Loucy (cell line): ENCODE data around the gene L3HYPDH.

Experiments
- H2AFZ ChIP-seq: fragments of 200-600 bp; sonication (generic); 2 replicates; pipeline ENCODE4 v1.6.0; 2016; ENCODE audit warnings: antibody characterized with exemption, mild to moderate bottlenecking, low read length, moderate library complexity
- H3F3A ChIP-seq: fragments of 200-600 bp; 2 replicates; pipeline ENCODE4 v1.6.0; 2016; ENCODE audit warnings: antibody characterized with exemption, low read depth, mild to moderate bottlenecking
- H3K27me3 ChIP-seq: fragments of 200-600 bp; sonication (generic); 2 replicates; pipeline ENCODE4 v1.6.1; 2014; ENCODE audit warnings: low read length, mild to moderate bottlenecking; ENCODE audit not compliant: insufficient read depth, poor library complexity, severe bottlenecking
- H3K36me3 ChIP-seq: fragments of 200-600 bp; sonication (generic); 2 replicates; pipeline ENCODE4 v1.6.1; 2016; ENCODE audit warnings: low read length; ENCODE audit not compliant: insufficient read depth
- H3K4me1 ChIP-seq: fragments of 200-600 bp; sonication (generic); 2 replicates; pipeline ENCODE4 v1.5.1; 2014; ENCODE audit warnings: low read length, mild to moderate bottlenecking; ENCODE audit not compliant: insufficient read depth, poor library complexity, severe bottlenecking
- H3K4me2 ChIP-seq: fragments of 200-600 bp; sonication (generic); 2 replicates; pipeline ENCODE4 v1.6.0; 2014; ENCODE audit warnings: antibody characterized with exemption, low read length, low read depth, mild to moderate bottlenecking; ENCODE audit not compliant: poor library complexity, severe bottlenecking
- H3K4me3 ChIP-seq: fragments of 200-600 bp; sonication (generic); 2 replicates; pipeline ENCODE4 v1.5.1; 2014; ENCODE audit warnings: low read length, mild to moderate bottlenecking, mixed read lengths; ENCODE audit not compliant: poor library complexity, severe bottlenecking
- H3K79me2 ChIP-seq: fragments of 200-600 bp; sonication (generic); 2 replicates; pipeline ENCODE4 v1.6.1; 2014; ENCODE audit warnings: low read length; ENCODE audit not compliant: insufficient read depth
- H3K9ac ChIP-seq: fragments of 200-600 bp; sonication (generic); 2 replicates; pipeline ENCODE4 v1.6.0; 2014; ENCODE audit warnings: mild to moderate bottlenecking, low read depth, low read length, moderate library complexity; ENCODE audit not compliant: poor library complexity, severe bottlenecking
- H3K9me2 ChIP-seq: fragments of 200-600 bp; sonication (generic); replicated peaks from 2 replicates; pipeline ENCODE4 v1.6.1; 2016; ENCODE audit warnings: low read depth, low read length, mixed read lengths
- H3K9me3 ChIP-seq: fragments of 200-600 bp; sonication (generic); 2 replicates; pipeline ENCODE4 v1.6.1; 2014; ENCODE audit warnings: mild to moderate bottlenecking, antibody characterized with exemption, low read length, low read depth; ENCODE audit not compliant: insufficient read depth
- H4K20me1 ChIP-seq: fragments of 200-600 bp; sonication (generic); 2 replicates; pipeline ENCODE4 v1.6.0; 2014; ENCODE audit warnings: antibody characterized with exemption, low read length, mild to moderate bottlenecking; ENCODE audit not compliant: insufficient read depth, poor library complexity, severe bottlenecking
- EZH2phosphoT487 ChIP-seq: fragments of 200-600 bp; IDR thresholded peaks from 2 replicates; pipeline ENCODE4 v1.6.1; 2018; ENCODE audit warnings: antibody characterized with exemption, mild to moderate bottlenecking, moderate library complexity, borderline replicate concordance
- TF ChIP-seq, protein P1 (sequence below): fragments of 200-600 bp; sonication (generic); conservative IDR thresholded peaks from 2 replicates; pipeline ENCODE4 v1.5.1; 2014; ENCODE audit warnings: mild to moderate bottlenecking, antibody characterized with exemption, low read length

Gene L3HYPDH

DNA sequence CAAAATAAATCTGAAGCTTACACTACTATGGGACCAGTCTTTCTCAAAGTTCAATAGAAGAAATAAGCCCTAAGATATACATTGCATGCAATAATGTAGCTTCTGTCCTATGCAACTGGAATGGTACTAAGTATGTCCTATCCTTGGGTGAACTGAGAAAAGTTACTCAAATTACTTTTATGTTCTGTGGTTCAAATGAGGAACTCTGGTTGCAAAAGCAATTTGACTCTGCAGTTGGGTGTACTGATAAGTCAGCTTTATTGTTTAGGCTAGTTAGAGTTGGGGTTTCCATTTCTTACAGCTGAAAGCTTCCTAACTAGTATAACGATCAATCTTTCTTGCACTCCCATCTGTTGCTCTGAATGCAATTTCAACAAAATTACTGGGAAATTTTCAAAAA lies 48.2 kb downstream of the L3HYPDH start:
- Histone ChIP-seq H3K9ac (no peak overlapping the region), H3K4me2 (no peak overlapping the region), H3F3A (no peaks in the 10 kb centered on the region), H3K9me3 (no peaks in the 10 kb centered on the region), H3K27me3 (no peaks in the 10 kb centered on the region), H3K4me3 (no peak overlapping the region), H3K36me3 (no peaks in the 10 kb centered on the region), H3K79me2 (no peaks in the 10 kb centered on the region), H4K20me1 (no peaks in the 10 kb centered on the region), H3K4me1 (peaks cover 3% of the 10 kb centered on the region), H3K9me2 (no peaks in the 10 kb centered on the region), H2AFZ (no peak overlapping the region)
- TF ChIP-seq, protein P1, sequence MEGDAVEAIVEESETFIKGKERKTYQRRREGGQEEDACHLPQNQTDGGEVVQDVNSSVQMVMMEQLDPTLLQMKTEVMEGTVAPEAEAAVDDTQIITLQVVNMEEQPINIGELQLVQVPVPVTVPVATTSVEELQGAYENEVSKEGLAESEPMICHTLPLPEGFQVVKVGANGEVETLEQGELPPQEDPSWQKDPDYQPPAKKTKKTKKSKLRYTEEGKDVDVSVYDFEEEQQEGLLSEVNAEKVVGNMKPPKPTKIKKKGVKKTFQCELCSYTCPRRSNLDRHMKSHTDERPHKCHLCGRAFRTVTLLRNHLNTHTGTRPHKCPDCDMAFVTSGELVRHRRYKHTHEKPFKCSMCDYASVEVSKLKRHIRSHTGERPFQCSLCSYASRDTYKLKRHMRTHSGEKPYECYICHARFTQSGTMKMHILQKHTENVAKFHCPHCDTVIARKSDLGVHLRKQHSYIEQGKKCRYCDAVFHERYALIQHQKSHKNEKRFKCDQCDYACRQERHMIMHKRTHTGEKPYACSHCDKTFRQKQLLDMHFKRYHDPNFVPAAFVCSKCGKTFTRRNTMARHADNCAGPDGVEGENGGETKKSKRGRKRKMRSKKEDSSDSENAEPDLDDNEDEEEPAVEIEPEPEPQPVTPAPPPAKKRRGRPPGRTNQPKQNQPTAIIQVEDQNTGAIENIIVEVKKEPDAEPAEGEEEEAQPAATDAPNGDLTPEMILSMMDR: no peak
- no peak for TF ChIP-seq EZH2phosphoT487

DNA sequence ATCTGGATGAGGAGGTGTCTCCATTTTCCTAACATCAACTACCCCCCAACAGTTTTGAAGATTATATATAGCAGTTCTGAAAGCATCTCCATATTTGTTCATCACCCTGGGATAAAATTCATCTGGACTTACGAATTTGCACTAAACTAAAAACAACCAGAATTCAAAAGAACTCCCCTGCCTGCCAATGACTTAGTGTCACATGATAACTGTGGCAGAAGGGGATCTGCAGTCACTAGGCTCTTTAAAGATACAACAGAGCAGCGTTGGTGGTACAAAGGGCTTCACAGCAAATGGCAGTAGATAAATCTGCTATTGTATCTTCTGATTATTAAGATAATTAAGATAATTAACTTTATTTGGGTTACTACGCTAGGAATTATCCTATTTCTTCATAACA lies 49.1 kb downstream of the L3HYPDH start:
- peaks cover 3% of the 10 kb centered on the region for H3K4me1 ChIP-seq
- no peaks in the 10 kb centered on the region for H3K9me2 ChIP-seq
- H3K79me2 ChIP-seq: no peaks in the 10 kb centered on the region
- no peaks in the 10 kb centered on the region for H3K9me3 ChIP-seq
- H3K27me3 ChIP-seq: no peaks in the 10 kb centered on the region
- no peak for TF ChIP-seq EZH2phosphoT487
- TF ChIP-seq, protein P1: no peak
- H4K20me1 ChIP-seq: no peaks in the 10 kb centered on the region
- H3K9ac ChIP-seq: no peak overlapping the region
- no peak overlapping the region for H3K4me3 ChIP-seq
- no peak overlapping the region for H2AFZ ChIP-seq
- H3F3A ChIP-seq: no peaks in the 10 kb centered on the region
- H3K36me3 ChIP-seq: no peaks in the 10 kb centered on the region
- H3K4me2 ChIP-seq: no peak overlapping the region

DNA sequence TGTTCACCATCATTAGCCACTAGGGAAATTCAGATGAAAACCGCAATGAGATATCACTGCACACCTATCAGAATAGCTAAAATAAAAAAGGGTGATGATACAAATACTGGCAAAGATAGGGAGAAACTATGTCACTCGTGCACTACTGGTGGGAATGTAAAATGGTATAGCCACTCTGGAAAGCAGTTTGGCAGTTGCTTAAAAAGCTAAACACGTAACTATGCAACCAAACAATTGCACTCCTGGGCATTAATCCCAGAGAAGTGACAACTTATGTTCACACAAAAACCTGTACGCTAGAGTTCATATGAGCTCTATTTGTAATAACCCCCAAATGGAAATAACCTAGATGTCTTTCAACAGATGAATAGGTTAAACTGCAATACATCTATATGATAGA lies 54.4 kb downstream of the L3HYPDH start:
- TF ChIP-seq, protein P1: no peak
- TF ChIP-seq EZH2phosphoT487: no peak
- Histone ChIP-seq H3K4me2 (no peak overlapping the region), H3K79me2 (no peaks in the 10 kb centered on the region), H4K20me1 (no peaks in the 10 kb centered on the region), H3K9ac (no peak overlapping the region), H3K36me3 (no peaks in the 10 kb centered on the region), H3K27me3 (no peaks in the 10 kb centered on the region), H3K9me3 (no peaks in the 10 kb centered on the region), H3K9me2 (no peaks in the 10 kb centered on the region), H3F3A (no peaks in the 10 kb centered on the region), H2AFZ (no peak overlapping the region), H3K4me1 (no peaks in the 10 kb centered on the region), H3K4me3 (no peak overlapping the region)
